GM12878 (cell line): ENCODE results near the gene DUS2. TPM values are rescaled to one million over a fixed set of nuclear protein-coding genes. Genes with fewer than 3 reads are reported as not detected.

ENCODE experiments used
- ATAC-seq: fragments of 200-7000 bp; cut with Tn5 transposase; 3 replicates; pipeline ENCODE4 v1.9.1; 2020; ENCODE audit warnings: mild to moderate bottlenecking, moderate library complexity
- BruUV-seq: library from RNA; stranded (reverse); fragments of 400-500 nt; replicated peaks from 2 replicates; lab custom pipeline; 2021; lab: Mats Ljungman, UMichigan
- CTCF ChIA-PET: fragments of 300-600 bp; sonication (Branson Sonifier 250); formaldehyde crosslinking; extraction: SDS; loops from one replicate; lab custom pipeline; 2021; ENCODE audit warnings: inconsistent platforms; lab: Yijun Ruan, JAX
- POLR2A ChIA-PET: fragments of 350-600 bp; formaldehyde crosslinking; extraction: SDS; loops from one replicate; lab custom pipeline; 2021; ENCODE audit warnings: inconsistent platforms; lab: Charles Lee
- RAD21 ChIA-PET: fragments of 300-600 bp; sonication (Branson Sonifier 250); formaldehyde crosslinking; loops from one replicate; lab custom pipeline; 2023; ENCODE audit warnings: antibody characterized with exemption; ENCODE audit not compliant: unreplicated experiment; lab: Charles Lee
- SMC1A ChIA-PET: fragments of 300-600 bp; sonication (Branson Sonifier 250); formaldehyde crosslinking; loops from one replicate; lab custom pipeline; 2023; ENCODE audit not compliant: unreplicated experiment, uncharacterized antibody; lab: Charles Lee
- DNase-seq: peaks from one replicate; pipeline ENCODE4 v3.0.0-alpha.2; 2011; ENCODE audit warnings: low read depth, low spot score
- FAIRE-seq: peaks from 3 replicates; lab custom pipeline; 2011; peaks lifted over from hg19 to GRCh38; lab: Jason Lieb, UNC
- H2AFZ ChIP-seq: 2 replicates; pipeline ENCODE4 v1.6.0; 2011; ENCODE audit warnings: low read depth, low read length, control low read depth; ENCODE audit not compliant: control insufficient read depth
- H3K27ac ChIP-seq: 2 replicates; pipeline ENCODE4 v1.5.1; 2011; ENCODE audit warnings: control low read depth; ENCODE audit not compliant: control insufficient read depth, insufficient read depth
- H3K27me3 ChIP-seq, 2 experiments: replicated peaks in 1 of 2; 2 replicates each; pipeline versions ENCODE4 v1.6.0 to v1.6.1; 2011; ENCODE audit warnings: low read length in 1 of 2; ENCODE audit not compliant: control insufficient read depth in 2 of 2, insufficient read depth in 2 of 2
- H3K36me3 ChIP-seq, 2 experiments: 2 replicates each; pipeline ENCODE4 v1.5.1; 2011; ENCODE audit warnings: low read length in 1 of 2; ENCODE audit not compliant: control insufficient read depth in 2 of 2, insufficient read depth in 2 of 2
- H3K4me1 ChIP-seq: 2 replicates; pipeline ENCODE4 v1.6.1; 2011; ENCODE audit warnings: mild to moderate bottlenecking, low read length, moderate library complexity, mixed read lengths; ENCODE audit not compliant: control insufficient read depth, insufficient read depth
- H3K4me2 ChIP-seq: 2 replicates; pipeline ENCODE4 v1.6.0; 2011; ENCODE audit warnings: control low read depth; ENCODE audit not compliant: control insufficient read depth, insufficient read depth
- H3K4me3 ChIP-seq: fragments of 200-600 bp; sonication (generic); 2 replicates; pipeline ENCODE4 v1.5.1; 2016
- H3K79me2 ChIP-seq: 2 replicates; pipeline ENCODE4 v1.6.0; 2011; ENCODE audit warnings: low read length; ENCODE audit not compliant: control insufficient read depth, insufficient read depth
- H3K9ac ChIP-seq: 2 replicates; pipeline ENCODE4 v1.8.0; 2011; ENCODE audit warnings: low read length, control low read depth, mixed read lengths; ENCODE audit not compliant: control insufficient read depth, insufficient read depth
- H3K9me3 ChIP-seq: replicated peaks from 3 replicates; pipeline ENCODE4 v1.5.1; 2011; ENCODE audit warnings: mild to moderate bottlenecking, low read length; ENCODE audit not compliant: control insufficient read depth, insufficient read depth
- H4K20me1 ChIP-seq: 2 replicates; pipeline ENCODE4 v1.6.0; 2011; ENCODE audit not compliant: control insufficient read depth, insufficient read depth
- BMI1 ChIP-seq: fragments of 450-650 bp; IDR thresholded peaks from 2 replicates; pipeline ENCODE4 v1.6.1; 2016; ENCODE audit warnings: mild to moderate bottlenecking, moderate library complexity, borderline replicate concordance
- E2F8 ChIP-seq: fragments of 450-650 bp; IDR thresholded peaks from 2 replicates; pipeline ENCODE4 v1.6.1; 2018; ENCODE audit warnings: mild to moderate bottlenecking, low read depth, moderate library complexity; ENCODE audit not compliant: partially characterized antibody
- EP300 ChIP-seq, 2 experiments: fragments of 150-350 bp in 1 of 2; IDR thresholded peaks; 2 replicates each; pipeline ENCODE4 v1.6.1; 2011 to 2012; ENCODE audit warnings: low read depth in 2 of 2, low read length in 2 of 2, borderline replicate concordance in 1 of 2, improper control_type of control experiment in 1 of 2, inconsistent platforms in 1 of 2; ENCODE audit not compliant: control insufficient read depth in 1 of 2
- NFYA ChIP-seq: IDR thresholded peaks from 2 replicates; pipeline ENCODE4 v1.6.1; 2011; ENCODE audit warnings: low read depth, mild to moderate bottlenecking, low read length, improper control_type of control experiment, borderline replicate concordance
- NFYB ChIP-seq: IDR thresholded peaks from 2 replicates; pipeline ENCODE4 v1.6.1; 2011; ENCODE audit warnings: low read depth, mild to moderate bottlenecking, low read length, improper control_type of control experiment, moderate library complexity; ENCODE audit not compliant: insufficient read depth
- PML ChIP-seq: IDR thresholded peaks from 2 replicates; pipeline ENCODE4 v1.6.1; 2012; ENCODE audit warnings: low read length, inconsistent platforms
- RELA ChIP-seq: fragments of 450-650 bp; IDR thresholded peaks from 2 replicates; pipeline ENCODE4 v1.8.0; 2014; ENCODE audit warnings: borderline replicate concordance; ENCODE audit not compliant: partially characterized antibody
- SREBF2 ChIP-seq: IDR thresholded peaks from 2 replicates; pipeline ENCODE4 v1.6.1; 2012; ENCODE audit warnings: mild to moderate bottlenecking, low read length
- TARDBP ChIP-seq: IDR thresholded peaks from 2 replicates; pipeline ENCODE4 v1.6.1; 2016; ENCODE audit warnings: borderline replicate concordance
- ZNF592 ChIP-seq: fragments of 450-650 bp; IDR thresholded peaks from 2 replicates; pipeline ENCODE4 v1.6.1; 2017; ENCODE audit warnings: mild to moderate bottlenecking, moderate library complexity
- WGBS: methylation state at CpG from one replicate; pipeline ENCODE4 v1.1.6; 2016; ENCODE audit warnings: low lambda C conversion rate; ENCODE audit not compliant: insufficient replicate concordance, insufficient coverage; ENCODE audit errors: missing lambda C conversion rate; 5-methylcytosine and 5-hydroxymethylcytosine counted together
- in situ Hi-C: fragments of 300-500 bp; cut with MboI; formaldehyde crosslinking; loops from 9 replicates; pipeline ENCODE4 v1.14.3; 2018; ENCODE audit warnings: mixed read lengths
- intact Hi-C: fragments of 100-400 bp; cut with micrococcal nuclease; formaldehyde crosslinking; loops from one replicate; pipeline ENCODE4 v1.14.2; 2022; ENCODE audit not compliant: unreplicated experiment
- polyA plus RNA-seq, 11 experiments: library from polyadenylated mRNA; depleted of rRNA in 4 of 11; unstranded in 6 of 11; stranded (reverse) in 5 of 11; fragments of >200 nt; fragmentation: Nextera tagmentation in 4 of 11; fragmentation: Illumina TruSeq in 1 of 11; extraction: Ambion mirVana in 4 of 11; extraction: Trizol in 1 of 11; gene quantifications; 1 replicate in 1 of 11; 2 replicates in 10 of 11; pipeline versions ENCODE4 v1.2.1 to v1.2.3, GENCODE V29; 2011 to 2016; ENCODE audit warnings: inconsistent platforms in 2 of 11, missing spikeins in 2 of 11, low read depth in 1 of 11
- total RNA-seq, 4 experiments: library from RNA; depleted of rRNA in 3 of 4; stranded (reverse); fragments of >200 nt in 3 of 4; fragmentation: Illumina TruSeq in 1 of 4; extraction: Trizol in 1 of 4; gene quantifications; 2 replicates each; pipeline versions ENCODE4 v1.2.1 to v1.2.3, GENCODE V29; 2013 to 2021

DUS2 gene
- total and polyA plus RNA-seq, 10 of the 15 experiments (the other 5 are each of a cell fraction or from before 2014, with no cell fraction given) = 4.8 to 32.3 (median 25.5) TPM

DNA sequence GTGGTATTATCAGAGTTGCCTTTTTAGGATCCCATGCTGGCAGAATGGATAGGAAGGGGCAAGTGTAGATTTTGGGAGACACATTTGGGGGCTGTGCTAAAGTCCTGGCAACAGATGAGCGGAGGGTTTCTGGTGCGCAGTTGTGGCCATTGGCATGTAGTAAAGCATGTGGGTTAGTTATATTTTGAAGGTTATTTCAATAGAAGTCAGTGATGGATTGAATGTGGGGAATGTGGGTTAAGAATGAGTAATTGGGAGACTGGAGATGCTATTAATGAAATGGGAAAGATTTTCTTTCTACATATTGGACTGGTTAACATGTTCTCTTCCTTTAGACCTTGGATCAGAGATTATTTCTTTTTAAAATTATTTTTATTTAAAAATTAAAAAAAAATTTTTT, 10.0 kb downstream of the DUS2 start:
- BruUV-seq = no TSS peak
- Histone ChIP-seq H3K27ac (no peak overlapping the region), H4K20me1 (no peaks in the 10 kb centered on the region), H3K36me3 (no peaks in the 10 kb centered on the region; a peak in 2 of 4 replicates), H3K4me3 (no peak overlapping the region), H3K4me1 (peaks cover 3% of the 10 kb centered on the region), H2AFZ (no peak overlapping the region), H3K9me3 (no peaks in the 10 kb centered on the region), H3K4me2 (no peak overlapping the region), H3K27me3 (no peaks in the 10 kb centered on the region), H3K79me2 (no peaks in the 10 kb centered on the region), H3K9ac (no peak overlapping the region)
- ChIA-PET CTCF (no interaction called here), RAD21 (no interaction called here), POLR2A (interaction anchor here (0.9 kb wide), 1 partner anchor 11 kb away, joined by 4 read pairs; no protein-coding TSS in a partner anchor), SMC1A (no interaction called here)
- TF ChIP-seq RELA (no peak), E2F8 (no peak)
- no peak for FAIRE-seq
- intact Hi-C loops = no loop called here
- in situ Hi-C loops = no loop called here
- DNase-seq = no peak
- WGBS = 97% methylated on average over 2 of the region's 2 CpGs
- no peak for ATAC-seq

GRCh38 chr16:68035227-68035626, 12.1 kb downstream of the DUS2 start:
- H2AFZ ChIP-seq = no peak overlapping the region
- no peaks in the 10 kb centered on the region for H3K79me2 ChIP-seq
- ChIA-PET CTCF (interaction anchor here (0.9 to 2.6 kb wide), 2 partner anchors 193 to 219 kb away, joined by 3 to 11 read pairs; no protein-coding TSS in a partner anchor), RAD21 (no interaction called here), SMC1A (no interaction called here), POLR2A (interaction anchor here (0.6 to 1.7 kb wide), 3 partner anchors 12 to 303 kb away, joined by 3 to 4 read pairs (median 4); no protein-coding TSS in a partner anchor)
- ATAC-seq (no peak), FAIRE-seq (no peak), DNase-seq (no peak)
- WGBS = 100% methylated on average over 2 of the region's 2 CpGs
- H3K4me2 ChIP-seq = no peak overlapping the region
- in situ Hi-C loops = no loop called here
- no peaks in the 10 kb centered on the region; a peak in 3 of 4 replicates for H3K36me3 ChIP-seq
- H3K9ac ChIP-seq = no peak overlapping the region
- H3K27ac ChIP-seq = no peak overlapping the region
- no peaks in the 10 kb centered on the region for H4K20me1 ChIP-seq
- intact Hi-C loops = no loop called here
- no peaks in the 10 kb centered on the region for H3K9me3 ChIP-seq
- no peaks in the 10 kb centered on the region for H3K27me3 ChIP-seq
- peaks cover 14% of the 10 kb centered on the region for H3K4me1 ChIP-seq
- H3K4me3 ChIP-seq = no peak overlapping the region
- BruUV-seq = no TSS peak
- TF ChIP-seq EP300 (IDR thresholded peaks at IDR 0.05; ENCODE audit: borderline replicate concordance in 1 of 2, control insufficient read depth in 1 of 2, low read depth in 2 of 2, low read length in 2 of 2) = no peak
- TF ChIP-seq SREBF2 = no peak
- TF ChIP-seq NFYB = no peak
- no peak for TF ChIP-seq BMI1
- no peak for TF ChIP-seq TARDBP
- no peak for TF ChIP-seq ZNF592
- no peak for TF ChIP-seq PML
- TF ChIP-seq NFYA = no peak
